SK-N-SH (cell line): ENCODE results near the gene CATSPER3.

Experiments
- CTCF ChIP-seq: fragments of 200-600 bp; sonication (generic); IDR thresholded peaks from 2 replicates; pipeline ENCODE4 v1.6.1; 2017; ENCODE audit warnings: antibody characterized with exemption, mild to moderate bottlenecking, moderate library complexity
- EP300 ChIP-seq, 2 experiments: IDR thresholded peaks; 2 replicates each; pipeline versions ENCODE4 v1.4.0 to v1.6.1; 2012; ENCODE audit warnings: borderline replicate concordance in 1 of 2, low read depth in 1 of 2, low read length in 1 of 2
- FOXM1 ChIP-seq: IDR thresholded peaks from 2 replicates; pipeline ENCODE4 v1.4.0; 2012; ENCODE audit warnings: low read depth, mild to moderate bottlenecking
- GABPA ChIP-seq: IDR thresholded peaks from 2 replicates; pipeline ENCODE4 v1.4.0; 2012; ENCODE audit warnings: low read depth, mild to moderate bottlenecking
- MAX ChIP-seq: IDR thresholded peaks from 2 replicates; pipeline ENCODE4 v1.4.0; 2012; ENCODE audit warnings: low read depth
- RAD21 ChIP-seq: IDR thresholded peaks from 2 replicates; pipeline ENCODE4 v1.6.1; 2012; ENCODE audit warnings: mild to moderate bottlenecking, low read length
- REST ChIP-seq: IDR thresholded peaks from 2 replicates; pipeline ENCODE4 v1.6.1; 2012; ENCODE audit warnings: mild to moderate bottlenecking, low read depth, low read length, moderate library complexity
- TAF1 ChIP-seq: IDR thresholded peaks from 2 replicates; pipeline ENCODE4 v1.6.1; 2012; ENCODE audit warnings: low read depth, mild to moderate bottlenecking, low read length, moderate library complexity, borderline replicate concordance
- TCF12 ChIP-seq: IDR thresholded peaks from 2 replicates; pipeline ENCODE4 v1.4.0; 2012

GRCh38 chr5:135045488-135045887, 77.8 kb downstream of the CATSPER3 start:
- TF ChIP-seq REST, result no peak
- no peak for TF ChIP-seq CTCF
- no peak for TF ChIP-seq EP300 (IDR thresholded peaks at IDR 0.05; ENCODE audit: borderline replicate concordance in 1 of 2, low read depth in 1 of 2, low read length in 1 of 2)
- no peak for TF ChIP-seq MAX
- TF ChIP-seq RAD21, result no peak
- TF ChIP-seq FOXM1, result no peak
- no peak for TF ChIP-seq TCF12
- no peak for TF ChIP-seq TAF1
- TF ChIP-seq GABPA, result no peak
